ENCODE measurements around the gene POLL.

- no peak for TF ChIP-seq CTCF (IDR thresholded peaks at IDR 0.05; ENCODE audit: low read depth, low read length, poor library complexity, severe bottlenecking)
- no peak for TF ChIP-seq EZH2phosphoT487 (IDR thresholded peaks at IDR 0.05; ENCODE audit: borderline replicate concordance, low read length)
Measured at GRCh38 chr10:101587725-101588653, at the start of gene POLL, which contains the start of gene DPCD.

Measured in DOHH2 (cell line).